B cell (primary cell): ENCODE measurements around the gene CDK5RAP2. TPM values are rescaled to one million over a fixed set of nuclear protein-coding genes. Genes with fewer than 3 reads are reported as not detected.

Source experiments
- ATAC-seq: fragments of 200-7000 bp; cut with Tn5 transposase; one replicate; pipeline ENCODE4 v1.10.0; 2021; ENCODE audit warnings: low read depth, mild to moderate bottlenecking, moderate number of reproducible peaks, moderate library complexity
- CTCF ChIA-PET: fragments of 350-600 bp; sonication (Branson Sonifier 250); formaldehyde crosslinking; loops from one replicate; lab custom pipeline; 2021; ENCODE audit warnings: antibody characterized with exemption, inconsistent platforms; lab: Charles Lee
- POLR2A ChIA-PET: fragments of 350-600 bp; sonication (Branson Sonifier 250); formaldehyde crosslinking; loops from one replicate; lab custom pipeline; 2021; ENCODE audit warnings: antibody characterized with exemption; lab: Charles Lee
- DNase-seq: peaks from one replicate; pipeline ENCODE4 v3.0.0; 2013
- H2AFZ ChIP-seq: 2 replicates; pipeline ENCODE4 v1.6.1; 2012; ENCODE audit warnings: mild to moderate bottlenecking, low read depth, low read length; ENCODE audit not compliant: insufficient read depth, poor library complexity, severe bottlenecking
- H3K27ac ChIP-seq, 2 donors: 1 replicate in 1 of 2; 2 replicates in 1 of 2; pipeline ENCODE4 v1.5.1; 2012 to 2013; ENCODE audit warnings: low read length in 2 of 2, mild to moderate bottlenecking in 2 of 2, moderate library complexity in 1 of 2
- H3K27me3 ChIP-seq, 4 experiments: fragments of 200-600 bp in 1 of 4; sonication (generic) in 1 of 4; replicated peaks in 1 of 4; 1 replicate in 2 of 4; 2 replicates in 2 of 4; pipeline versions ENCODE4 v1.6.1 to v1.7.0; 2013 to 2016; ENCODE audit warnings: low read length in 3 of 4, mild to moderate bottlenecking in 2 of 4, mixed read lengths in 1 of 4, moderate library complexity in 1 of 4; ENCODE audit not compliant: insufficient read depth in 4 of 4, control insufficient read depth in 3 of 4; ENCODE audit errors: control extremely low read depth in 1 of 4
- H3K36me3 ChIP-seq, 2 experiments: replicated peaks in 1 of 2; 1 replicate in 1 of 2; 2 replicates in 1 of 2; pipeline versions ENCODE4 v1.6.1 to v1.7.1; 2013; ENCODE audit warnings: low read length in 1 of 2; ENCODE audit not compliant: insufficient read depth in 2 of 2, control insufficient read depth in 1 of 2; ENCODE audit errors: control extremely low read depth in 1 of 2, extremely low read depth in 1 of 2
- H3K4me1 ChIP-seq, 2 donors: fragments of 200-600 bp in 1 of 2; sonication (generic) in 1 of 2; 1 replicate in 1 of 2; 2 replicates in 1 of 2; pipeline versions ENCODE4 v1.5.1 to v1.6.1; 2013 to 2017; ENCODE audit warnings: low read length in 2 of 2; ENCODE audit not compliant: control insufficient read depth in 2 of 2, insufficient read depth in 2 of 2
- H3K4me2 ChIP-seq: replicated peaks from 2 replicates; pipeline ENCODE3; 2012; ENCODE audit warnings: mild to moderate bottlenecking, low read depth, low read length; ENCODE audit not compliant: poor library complexity, severe bottlenecking
- H3K4me3 ChIP-seq, 5 experiments: fragments of 200-600 bp in 1 of 5; sonication (generic) in 1 of 5; 1 replicate in 3 of 5; 2 replicates in 2 of 5; pipeline versions ENCODE4 v1.5.1 to v1.7.0; 2011 to 2016; ENCODE audit warnings: low read length in 4 of 5, mild to moderate bottlenecking in 4 of 5, low read depth in 2 of 5, control low read depth in 1 of 5, moderate library complexity in 1 of 5; ENCODE audit not compliant: insufficient read depth in 1 of 5; ENCODE audit errors: control extremely low read depth in 1 of 5, extremely low read depth in 1 of 5
- H3K79me2 ChIP-seq: fragments of 200-600 bp; sonication (generic); one replicate; pipeline ENCODE4 v1.6.0; 2016; ENCODE audit warnings: low read length; ENCODE audit not compliant: control insufficient read depth, insufficient read depth
- H3K9ac ChIP-seq: fragments of 200-600 bp; sonication (generic); 2 replicates; pipeline ENCODE4 v1.6.1; 2017; ENCODE audit warnings: mild to moderate bottlenecking, low read length, moderate library complexity
- H3K9me3 ChIP-seq, 3 donors: one replicate each; pipeline versions ENCODE4 v1.6.1 to v1.7.1; 2013; ENCODE audit warnings: low read length in 2 of 3; ENCODE audit not compliant: control insufficient read depth in 2 of 3, insufficient read depth in 1 of 3; ENCODE audit errors: control extremely low read depth in 1 of 3
- H4K20me1 ChIP-seq: 2 replicates; pipeline ENCODE4 v1.6.0; 2012; ENCODE audit warnings: mild to moderate bottlenecking, low read length; ENCODE audit not compliant: insufficient read depth, control insufficient read depth, poor library complexity, severe bottlenecking
- H3K27ac Mint-ChIP-seq: one replicate; pipeline ENCODE4 v1.8.0; 2021; ENCODE audit warnings: mixed read lengths
- H3K27me3 Mint-ChIP-seq: one replicate; pipeline ENCODE4 v1.8.0; 2021; ENCODE audit warnings: mixed read lengths
- H3K4me1 Mint-ChIP-seq: one replicate; pipeline ENCODE4 v1.8.0; 2021; ENCODE audit warnings: mixed read lengths
- H3K4me3 Mint-ChIP-seq: one replicate; pipeline ENCODE4 v1.8.0; 2021; ENCODE audit warnings: mixed read lengths
- H3K9me3 Mint-ChIP-seq: one replicate; pipeline ENCODE4 v1.8.0; 2022; ENCODE audit warnings: mixed read lengths; ENCODE audit not compliant: insufficient read depth
- CTCF ChIP-seq: fragments of 200-600 bp; IDR thresholded peaks from one replicate; pipeline ENCODE4 v1.8.0; 2022; ENCODE audit warnings: antibody characterized with exemption, mild to moderate bottlenecking
- EZH2 ChIP-seq: IDR thresholded peaks from 2 replicates; pipeline ENCODE4 v1.6.1; 2012; ENCODE audit warnings: borderline replicate concordance, low read depth, mild to moderate bottlenecking, moderate library complexity, low read length; ENCODE audit not compliant: insufficient read depth, poor library complexity, severe bottlenecking
- WGBS: methylation state at CpG from one replicate; pipeline ENCODE4 v1.1.5; 2013; ENCODE audit warnings: missing lambda C conversion rate; ENCODE audit not compliant: insufficient coverage; 5-methylcytosine and 5-hydroxymethylcytosine counted together
- intact Hi-C: fragments of 100-400 bp; cut with micrococcal nuclease; formaldehyde crosslinking; loops from one replicate; pipeline ENCODE4 v1.10.0; 2022
- polyA plus RNA-seq: library from polyadenylated mRNA; depleted of rRNA; stranded (reverse); fragments of >200 nt; gene quantifications from 2 replicates; pipeline ENCODE4 v1.2.3, GENCODE V29; 2012
- total RNA-seq, 2 donors: library from RNA; stranded (reverse); fragments of 120-200 nt in 1 of 2; gene quantifications; 1 replicate in 1 of 2; 2 replicates in 1 of 2; pipeline versions ENCODE4 v1.2.3 to v1.2.4, GENCODE V29; 2013 to 2022

Gene CDK5RAP2
- total and polyA plus RNA-seq, 2 donors (not counting 1 experiment from before 2014, with no cell fraction given): 31.3 to 122 TPM

GRCh38 chr9:120382453-120382852 is 197.5 kb downstream of the CDK5RAP2 start:
- H3K4me1 ChIP-seq: no peaks in the 10 kb centered on the region
- no peak for ATAC-seq
- Mint-ChIP-seq H3K9me3 (peaks cover 2% of the 10 kb centered on the region), H3K4me3 (no peak overlapping the region), H3K27me3 (no peaks in the 10 kb centered on the region), H3K27ac (no peak overlapping the region), H3K4me1 (no peaks in the 10 kb centered on the region)
- H3K79me2 ChIP-seq: no peaks in the 10 kb centered on the region
- no peak for DNase-seq
- H3K4me2 ChIP-seq: no peak overlapping the region
- no peak overlapping the region for H3K9ac ChIP-seq
- POLR2A ChIA-PET: no interaction called here
- no peak overlapping the region for H3K27ac ChIP-seq
- intact Hi-C loops: no loop called here
- peaks cover 2 to 3% of the 10 kb centered on the region in 2 experiments for H3K36me3 ChIP-seq
- no peaks in the 10 kb centered on the region for H4K20me1 ChIP-seq
- CTCF ChIA-PET: no interaction called here
- peaks cover 0 to 21% (median 0%) of the 10 kb centered on the region in 3 donors for H3K9me3 ChIP-seq
- no peaks in the 10 kb centered on the region for H3K27me3 ChIP-seq
- WGBS: 92% methylated on average over 7 of the region's 7 CpGs
- no peak for TF ChIP-seq CTCF
- TF ChIP-seq EZH2: no peak
- no peak overlapping the region for H3K4me3 ChIP-seq
- no peak overlapping the region for H2AFZ ChIP-seq

GRCh38 chr9:120381839-120382238 is 198.1 kb downstream of the CDK5RAP2 start:
- H3K79me2 ChIP-seq: no peaks in the 10 kb centered on the region
- ATAC-seq: no peak
- H3K27ac Mint-ChIP-seq: no peak overlapping the region

More at GRCh38 chr9:120381839-120382238, 198.1 kb downstream of the CDK5RAP2 start:
- Histone ChIP-seq H3K9ac (no peak overlapping the region), H2AFZ (no peak overlapping the region), H4K20me1 (no peaks in the 10 kb centered on the region), H3K27me3 (no peaks in the 10 kb centered on the region), H3K27ac (no peak overlapping the region), H3K4me1 (no peaks in the 10 kb centered on the region), H3K9me3 (peaks cover 0 to 25% (median 0%) of the 10 kb centered on the region in 3 donors), H3K4me3 (no peak overlapping the region), H3K36me3 (peaks cover under 1 to 3% of the 10 kb centered on the region in 2 experiments), H3K4me2 (no peak overlapping the region)
- no peaks in the 10 kb centered on the region for H3K4me1 Mint-ChIP-seq
- intact Hi-C loops: no loop called here
- H3K27me3 Mint-ChIP-seq: no peaks in the 10 kb centered on the region
- WGBS: 93% methylated on average over 10 of the region's 10 CpGs
- DNase-seq: no peak
- ChIA-PET CTCF (no interaction called here), POLR2A (no interaction called here)
- no peak for TF ChIP-seq EZH2
- TF ChIP-seq CTCF: no peak
- H3K4me3 Mint-ChIP-seq: no peak overlapping the region
- H3K9me3 Mint-ChIP-seq: peaks cover 2% of the 10 kb centered on the region
